Natural killer cell (primary cell): ENCODE data around the gene NPAS3. TPM values are rescaled to one million over a fixed set of nuclear protein-coding genes. Genes with fewer than 3 reads are reported as not detected.

Experiments used
- ATAC-seq, 3 donors: fragments of 150-1000 bp in 2 of 3; fragments of 200-7000 bp in 1 of 3; cut with Tn5 transposase; 1 replicate in 1 of 3; 2 replicates in 2 of 3; pipeline ENCODE4 v1.10.0; 2021; ENCODE audit warnings: mild to moderate bottlenecking in 2 of 3, moderate library complexity in 2 of 3
- DNase-seq, 2 donors: peaks; one replicate each; pipeline versions ENCODE4 v3.0.0 to v3.0.0-alpha.2; 2013 to 2021; ENCODE audit warnings: mixed read lengths in 1 of 2
- H3K27ac ChIP-seq: one replicate; pipeline ENCODE4 v1.5.1; 2013; ENCODE audit warnings: mild to moderate bottlenecking, low read length
- H3K27me3 ChIP-seq: one replicate; pipeline ENCODE4 v1.6.1; 2013; ENCODE audit warnings: low read length; ENCODE audit not compliant: control insufficient read depth, insufficient read depth
- H3K36me3 ChIP-seq: one replicate; pipeline ENCODE4 v1.6.1; 2013; ENCODE audit warnings: low read length; ENCODE audit not compliant: control insufficient read depth, insufficient read depth
- H3K4me1 ChIP-seq: one replicate; pipeline ENCODE4 v1.6.1; 2013; ENCODE audit warnings: low read length; ENCODE audit not compliant: control insufficient read depth, insufficient read depth
- H3K4me3 ChIP-seq: one replicate; pipeline ENCODE4 v1.5.1; 2013; ENCODE audit warnings: low read length
- H3K9me3 ChIP-seq: one replicate; pipeline ENCODE4 v1.6.1; 2013; ENCODE audit warnings: low read length; ENCODE audit not compliant: control insufficient read depth, insufficient read depth
- H3K27ac Mint-ChIP-seq, 2 donors: one replicate each; pipeline ENCODE4 v1.8.0; 2022; ENCODE audit warnings: mild to moderate bottlenecking in 2 of 2, mixed read lengths in 2 of 2, moderate library complexity in 1 of 2
- H3K27me3 Mint-ChIP-seq, 2 donors: one replicate each; pipeline ENCODE4 v1.8.0; 2022; ENCODE audit warnings: low read depth in 2 of 2, mixed read lengths in 2 of 2
- H3K36me3 Mint-ChIP-seq: one replicate; pipeline ENCODE4 v1.8.0; 2022; ENCODE audit warnings: mixed read lengths
- H3K4me1 Mint-ChIP-seq, 2 donors: one replicate each; pipeline ENCODE4 v1.8.0; 2022; ENCODE audit warnings: mixed read lengths in 2 of 2
- H3K4me3 Mint-ChIP-seq: one replicate; pipeline ENCODE4 v1.8.0; 2022; ENCODE audit warnings: mild to moderate bottlenecking, moderate library complexity, mixed read lengths
- H3K9me3 Mint-ChIP-seq, 2 donors: one replicate each; pipeline ENCODE4 v1.8.0; 2022; ENCODE audit warnings: mixed read lengths in 2 of 2
- WGBS: methylation state at CpG from one replicate; pipeline ENCODE4 v1.1.7; 2013; ENCODE audit warnings: missing lambda C conversion rate; ENCODE audit not compliant: insufficient coverage; 5-methylcytosine and 5-hydroxymethylcytosine counted together
- intact Hi-C: fragments of 100-400 bp; cut with micrococcal nuclease; formaldehyde crosslinking; loops from one replicate; pipeline ENCODE4 v1.14.2; 2022
- total RNA-seq, 4 donors: library from RNA; stranded (reverse); fragments of 120-200 nt in 1 of 4; gene quantifications; one replicate each; pipeline versions ENCODE4 v1.2.3 to v1.2.4, GENCODE V29; 2013 to 2022
- TF ChIP-seq, protein P1 (sequence below): fragments of 200-600 bp; IDR thresholded peaks from one replicate; pipeline ENCODE4 v1.8.0; 2022; ENCODE audit warnings: antibody characterized with exemption

The NPAS3 gene
- total RNA-seq, 3 donors from 2014 or later (not counting 1 experiment from before 2014, with no cell fraction given), result not detected

DNA sequence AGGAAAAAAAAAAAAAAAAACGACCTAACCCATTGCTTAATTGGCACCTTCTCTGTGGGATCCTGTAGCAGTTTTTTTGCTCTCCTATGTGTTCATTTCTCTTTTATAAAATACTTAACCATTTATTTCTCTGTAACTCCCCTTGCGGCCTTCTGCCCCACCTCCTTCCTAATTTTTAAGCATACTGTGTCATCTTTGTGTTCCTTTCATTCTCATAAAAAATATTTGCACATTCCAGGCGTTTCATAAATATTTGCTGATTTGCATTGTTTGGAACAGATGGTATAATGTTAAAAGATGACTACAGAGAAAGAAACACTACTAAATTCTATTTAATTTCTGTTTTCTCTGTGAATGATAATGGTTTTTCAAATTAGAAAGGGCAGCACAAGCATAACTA is 77.9 kb downstream of the NPAS3 start:
- Mint-ChIP-seq H3K9me3 (peaks cover 4% of the 10 kb centered on the region in 2 donors), H3K36me3 (no peaks in the 10 kb centered on the region), H3K27me3 (no peaks in the 10 kb centered on the region), H3K4me3 (no peak overlapping the region), H3K27ac (no peak overlapping the region), H3K4me1 (no peaks in the 10 kb centered on the region)
- 67% methylated on average over 2 of the region's 3 CpGs for WGBS
- Histone ChIP-seq H3K27ac (no peak overlapping the region), H3K4me1 (no peaks in the 10 kb centered on the region), H3K27me3 (no peaks in the 10 kb centered on the region), H3K4me3 (no peak overlapping the region), H3K36me3 (no peaks in the 10 kb centered on the region), H3K9me3 (no peaks in the 10 kb centered on the region)
- no peak for ATAC-seq
- TF ChIP-seq, protein P1, sequence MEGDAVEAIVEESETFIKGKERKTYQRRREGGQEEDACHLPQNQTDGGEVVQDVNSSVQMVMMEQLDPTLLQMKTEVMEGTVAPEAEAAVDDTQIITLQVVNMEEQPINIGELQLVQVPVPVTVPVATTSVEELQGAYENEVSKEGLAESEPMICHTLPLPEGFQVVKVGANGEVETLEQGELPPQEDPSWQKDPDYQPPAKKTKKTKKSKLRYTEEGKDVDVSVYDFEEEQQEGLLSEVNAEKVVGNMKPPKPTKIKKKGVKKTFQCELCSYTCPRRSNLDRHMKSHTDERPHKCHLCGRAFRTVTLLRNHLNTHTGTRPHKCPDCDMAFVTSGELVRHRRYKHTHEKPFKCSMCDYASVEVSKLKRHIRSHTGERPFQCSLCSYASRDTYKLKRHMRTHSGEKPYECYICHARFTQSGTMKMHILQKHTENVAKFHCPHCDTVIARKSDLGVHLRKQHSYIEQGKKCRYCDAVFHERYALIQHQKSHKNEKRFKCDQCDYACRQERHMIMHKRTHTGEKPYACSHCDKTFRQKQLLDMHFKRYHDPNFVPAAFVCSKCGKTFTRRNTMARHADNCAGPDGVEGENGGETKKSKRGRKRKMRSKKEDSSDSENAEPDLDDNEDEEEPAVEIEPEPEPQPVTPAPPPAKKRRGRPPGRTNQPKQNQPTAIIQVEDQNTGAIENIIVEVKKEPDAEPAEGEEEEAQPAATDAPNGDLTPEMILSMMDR, result no peak
- no peak for DNase-seq
- intact Hi-C loops, result no loop called here

DNA sequence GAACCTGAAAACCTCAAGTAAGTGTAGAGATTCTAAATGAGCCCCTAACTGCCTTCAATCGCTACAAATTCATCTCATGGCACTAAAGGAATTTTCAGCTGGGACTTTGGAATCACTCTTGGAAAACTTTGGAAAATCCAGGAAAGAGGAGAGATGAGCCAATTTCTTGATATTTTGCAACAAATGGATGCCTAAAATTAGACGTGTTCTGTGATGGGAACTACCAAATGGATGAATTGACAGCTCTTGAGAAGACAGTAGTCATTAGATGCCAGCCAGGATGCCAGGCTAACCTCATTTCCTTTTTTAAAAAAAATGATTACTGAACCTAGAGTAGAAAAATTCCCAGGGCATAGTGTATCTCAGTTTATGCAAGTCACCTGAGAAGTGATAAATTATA is 78.3 kb downstream of the NPAS3 start:
- H3K9me3 Mint-ChIP-seq, result peaks cover under 1 to 2% of the 10 kb centered on the region in 2 donors

DNA sequence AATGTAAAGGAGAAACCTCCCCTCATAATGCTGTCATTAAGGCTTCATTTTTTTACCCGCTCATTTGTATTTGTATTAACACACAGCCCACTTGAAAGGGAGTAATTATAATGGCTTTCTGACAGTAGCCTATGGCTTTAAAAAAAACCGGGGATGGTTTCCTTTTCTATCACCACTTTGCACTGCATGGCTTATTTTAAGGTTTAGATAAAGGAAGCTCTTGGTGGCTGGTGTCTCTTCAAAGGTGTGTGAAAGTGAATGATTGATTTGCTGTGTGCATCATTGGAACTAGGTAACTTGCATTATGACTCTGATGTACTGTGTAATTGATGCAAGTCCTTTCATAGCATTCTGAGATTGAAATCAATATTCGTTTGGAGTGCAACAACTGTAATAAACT is 80.7 kb downstream of the NPAS3 start:
- Mint-ChIP-seq H3K36me3 (no peaks in the 10 kb centered on the region), H3K9me3 (peaks cover 0 to 2% of the 10 kb centered on the region in 2 donors), H3K27me3 (no peaks in the 10 kb centered on the region), H3K4me1 (no peaks in the 10 kb centered on the region), H3K27ac (no peak overlapping the region), H3K4me3 (no peak overlapping the region)
- Histone ChIP-seq H3K4me1 (no peaks in the 10 kb centered on the region), H3K27ac (no peak overlapping the region), H3K27me3 (no peaks in the 10 kb centered on the region), H3K9me3 (no peaks in the 10 kb centered on the region), H3K4me3 (no peak overlapping the region), H3K36me3 (no peaks in the 10 kb centered on the region)
- intact Hi-C loops, result no loop called here
- DNase-seq (no peak), ATAC-seq (no peak)
- WGBS, result 67% methylated on average over 1 of the region's 3 CpGs
- TF ChIP-seq, protein P1, result no peak

More for the DNA sequence above, 78.3 kb downstream of the NPAS3 start:
- Mint-ChIP-seq H3K27me3 (no peaks in the 10 kb centered on the region), H3K4me1 (no peaks in the 10 kb centered on the region), H3K27ac (no peak overlapping the region), H3K36me3 (no peaks in the 10 kb centered on the region), H3K4me3 (no peak overlapping the region)
- Histone ChIP-seq H3K4me3 (no peak overlapping the region), H3K36me3 (no peaks in the 10 kb centered on the region), H3K27ac (no peak overlapping the region), H3K4me1 (no peaks in the 10 kb centered on the region), H3K27me3 (no peaks in the 10 kb centered on the region), H3K9me3 (no peaks in the 10 kb centered on the region)
- intact Hi-C loops, result no loop called here
- ATAC-seq (no peak), DNase-seq (no peak)
- WGBS, result 90% methylated on average over 2 of the region's 2 CpGs
- TF ChIP-seq, protein P1, result no peak

DNA sequence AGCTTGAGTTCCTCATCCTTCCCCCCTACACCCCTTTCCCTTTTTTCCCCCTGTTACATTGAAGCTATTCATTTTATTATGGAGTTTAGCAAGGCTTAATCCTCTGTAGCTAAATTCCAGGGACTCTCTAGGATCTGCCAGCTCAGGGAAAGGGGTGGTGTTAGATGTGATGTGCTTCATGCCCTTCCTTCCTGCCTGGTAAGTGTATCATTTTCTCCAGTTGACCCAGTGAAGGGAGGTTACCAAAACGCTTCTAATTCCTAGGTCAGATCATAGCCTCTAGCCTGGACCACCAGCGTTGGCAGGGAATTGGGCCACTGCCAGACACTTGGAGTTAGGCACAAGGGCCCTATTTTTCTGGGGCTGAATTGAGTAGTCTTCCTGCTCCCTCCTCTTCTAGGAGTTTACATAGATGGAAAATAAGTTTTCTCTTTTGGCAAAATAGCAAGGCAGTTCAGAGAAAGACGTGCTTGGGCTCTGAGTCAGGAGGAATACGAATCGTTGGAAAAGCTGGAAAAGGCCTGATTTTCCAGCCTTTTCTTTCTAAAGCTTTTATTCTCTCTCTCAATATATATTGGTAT is 88.3 kb downstream of the NPAS3 start:
- no peak for DNase-seq
- Histone ChIP-seq H3K4me1 (no peaks in the 10 kb centered on the region), H3K4me3 (no peak overlapping the region), H3K27me3 (no peaks in the 10 kb centered on the region), H3K27ac (no peak overlapping the region), H3K36me3 (no peaks in the 10 kb centered on the region), H3K9me3 (no peaks in the 10 kb centered on the region)
- TF ChIP-seq, protein P1, result no peak
- H3K36me3 Mint-ChIP-seq, result no peaks in the 10 kb centered on the region
- H3K4me3 Mint-ChIP-seq, result no peak overlapping the region
- H3K27me3 Mint-ChIP-seq, result no peaks in the 10 kb centered on the region
- intact Hi-C loops, result no loop called here
- H3K4me1 Mint-ChIP-seq, result no peaks in the 10 kb centered on the region
- peaks cover 2 to 8% of the 10 kb centered on the region in 2 donors for H3K9me3 Mint-ChIP-seq
- WGBS, result 88% methylated on average over 2 of the region's 5 CpGs
- H3K27ac Mint-ChIP-seq, result no peak overlapping the region
- no peak for ATAC-seq
